Gastroesophageal sphincter (tissue), 2 donors: ENCODE results near the gene TENM3.

Source experiments
- POLR2A ChIP-seq, 2 donors: fragments of 450-650 bp; IDR thresholded peaks; one replicate each; pipeline ENCODE4 v1.6.1; 2017; ENCODE audit warnings: antibody characterized with exemption in 2 of 2, mild to moderate bottlenecking in 2 of 2, moderate library complexity in 1 of 2
- POLR2AphosphoS5 ChIP-seq: sonication (generic); formaldehyde crosslinking; IDR thresholded peaks from one replicate; pipeline ENCODE4 v1.6.1; 2017; ENCODE audit warnings: antibody characterized with exemption

DNA sequence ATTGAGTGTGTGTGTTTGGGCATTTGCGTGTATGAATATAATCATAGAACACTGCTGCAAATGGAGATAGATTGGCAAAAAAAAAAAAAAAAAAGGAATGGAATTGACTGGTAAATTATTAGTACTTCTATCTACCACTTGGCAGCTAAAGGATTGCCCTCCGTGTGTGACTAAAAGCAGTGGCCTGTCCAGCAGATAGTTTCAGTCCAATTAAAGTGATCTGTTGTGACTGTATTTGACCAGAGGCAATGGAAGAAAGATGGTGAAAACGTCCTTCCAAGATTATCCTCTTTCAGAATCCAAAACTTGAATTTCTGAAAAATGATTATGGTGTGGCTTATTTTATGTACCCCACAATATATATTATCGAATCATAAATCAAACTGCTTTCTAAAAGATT lies 19.5 kb upstream of the TENM3 start:
- TF ChIP-seq POLR2AphosphoS5 (no peak), POLR2A (IDR thresholded peaks at IDR 0.05) (no peak)
